ENCODE measurements around the gene ANTXR1. TPM values are rescaled to one million over a fixed set of nuclear protein-coding genes. Genes with fewer than 3 reads are reported as not detected.

The ANTXR1 gene
- polyA plus RNA-seq, 1 of the 3 experiments (the other 2 are of a cell fraction): 114 TPM

- Histone ChIP-seq H3K79me2 (ENCODE audit: insufficient read depth) (no peaks in the 10 kb centered on the region), H3K9me2 (no peaks in the 10 kb centered on the region), H3K9ac (peak overlapping the region; percentile 75), H2AFZ (ENCODE audit: low read depth) (no peak overlapping the region), H3K4me1 (ENCODE audit: control insufficient read depth in 1 of 2, insufficient read depth in 2 of 2, low read depth in 1 of 2, low read length in 1 of 2) (peaks cover 2 to 27% of the 10 kb centered on the region in 2 experiments), H3K4me2 (peak overlapping the region; percentile 53; the same call in 1 of the 2 replicates), H3K36me3 (replicated peaks in 1 of 2; ENCODE audit: control insufficient read depth in 1 of 2, insufficient read depth in 2 of 2, low read length in 1 of 2) (peaks cover 0 to 5% of the 10 kb centered on the region in 2 experiments), H3K9me3 (no peaks in the 10 kb centered on the region), H3K4me3 (ENCODE audit: low read depth in 2 of 2, low read length in 1 of 2) (no peak overlapping the region; a peak in 1 of 4 replicates), H3F3A (replicated peaks; ENCODE audit: insufficient read depth) (peaks cover 43% of the 10 kb centered on the region), H3K27me3 (ENCODE audit: insufficient read depth) (no peaks in the 10 kb centered on the region), H4K20me1 (ENCODE audit: insufficient read depth) (no peaks in the 10 kb centered on the region), H3K27ac (ENCODE audit: low read depth in 2 of 2, low read length in 1 of 2) (peak overlapping the region; percentile 92 to 99; a peak in 3 of 4 replicates)
- POLR2A ChIA-PET: no interaction called here
- WGBS (ENCODE audit: low lambda C conversion rate): 7% methylated on average over 8 of the region's 8 CpGs
- DNase-seq: no peak
- CTCF ChIA-PET: no interaction called here
- TF ChIP-seq, protein P1, sequence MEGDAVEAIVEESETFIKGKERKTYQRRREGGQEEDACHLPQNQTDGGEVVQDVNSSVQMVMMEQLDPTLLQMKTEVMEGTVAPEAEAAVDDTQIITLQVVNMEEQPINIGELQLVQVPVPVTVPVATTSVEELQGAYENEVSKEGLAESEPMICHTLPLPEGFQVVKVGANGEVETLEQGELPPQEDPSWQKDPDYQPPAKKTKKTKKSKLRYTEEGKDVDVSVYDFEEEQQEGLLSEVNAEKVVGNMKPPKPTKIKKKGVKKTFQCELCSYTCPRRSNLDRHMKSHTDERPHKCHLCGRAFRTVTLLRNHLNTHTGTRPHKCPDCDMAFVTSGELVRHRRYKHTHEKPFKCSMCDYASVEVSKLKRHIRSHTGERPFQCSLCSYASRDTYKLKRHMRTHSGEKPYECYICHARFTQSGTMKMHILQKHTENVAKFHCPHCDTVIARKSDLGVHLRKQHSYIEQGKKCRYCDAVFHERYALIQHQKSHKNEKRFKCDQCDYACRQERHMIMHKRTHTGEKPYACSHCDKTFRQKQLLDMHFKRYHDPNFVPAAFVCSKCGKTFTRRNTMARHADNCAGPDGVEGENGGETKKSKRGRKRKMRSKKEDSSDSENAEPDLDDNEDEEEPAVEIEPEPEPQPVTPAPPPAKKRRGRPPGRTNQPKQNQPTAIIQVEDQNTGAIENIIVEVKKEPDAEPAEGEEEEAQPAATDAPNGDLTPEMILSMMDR (IDR thresholded peaks at IDR 0.05): no peak
- TF ChIP-seq NRF1 (IDR thresholded peaks at IDR 0.05; ENCODE audit: low read depth, low read length) (0 out of 2 replicates have a peak, but pooled peaks have one; percentile 12), TEAD4 (IDR thresholded peaks at IDR 0.05; ENCODE audit: borderline replicate concordance, insufficient read depth) (peak; percentile 99), CHD2 (IDR thresholded peaks at IDR 0.05; ENCODE audit: low read length, partially characterized antibody) (no peak), JUND (IDR thresholded peaks at IDR 0.05) (peak; percentile 99), RFX5 (IDR thresholded peaks at IDR 0.05; ENCODE audit: low read length) (no peak), MEF2A (IDR thresholded peaks at IDR 0.05; ENCODE audit: borderline replicate concordance, low read depth) (peak; percentile 87), REST (IDR thresholded peaks at IDR 0.05; ENCODE audit: low read depth, low read length) (peak; percentile 77), TAF1 (IDR thresholded peaks at IDR 0.05; ENCODE audit: borderline replicate concordance, low read depth, low read length) (peak; percentile 7; the same call in 1 of the 2 replicates), RCOR1 (IDR thresholded peaks at IDR 0.05; ENCODE audit: low read length) (no peak), SMC3 (IDR thresholded peaks at IDR 0.05; ENCODE audit: low read depth, low read length) (no peak), ELF1 (IDR thresholded peaks at IDR 0.05) (no peak; the same call in 1 of the 2 replicates), EP300 (IDR thresholded peaks at IDR 0.05; ENCODE audit: borderline replicate concordance in 1 of 2, low read depth in 1 of 2, low read length in 1 of 2) (peak; percentile 45 to 100; a peak in 3 of 4 replicates), RXRA (IDR thresholded peaks at IDR 0.05; ENCODE audit: borderline replicate concordance, low read depth) (peak; percentile 98), NFIC (IDR thresholded peaks at IDR 0.05; ENCODE audit: borderline replicate concordance) (peak; percentile 100), FOSL2 (IDR thresholded peaks at IDR 0.05; ENCODE audit: borderline replicate concordance, low read depth) (peak; percentile 98), FOXM1 (IDR thresholded peaks at IDR 0.05; ENCODE audit: low read depth) (peak; percentile 98), SIN3A (IDR thresholded peaks at IDR 0.05; ENCODE audit: borderline replicate concordance, low read depth, low read length) (peak; percentile 93), YY1 (IDR thresholded peaks at IDR 0.05; ENCODE audit: low read depth) (no peak), TCF12 (IDR thresholded peaks at IDR 0.05) (peak; percentile 99), GATA2 (CRISPR knock-in tag; IDR thresholded peaks at IDR 0.05) (no peak), GABPA (IDR thresholded peaks at IDR 0.05; ENCODE audit: low read depth) (peak; percentile 49; the same call in 1 of the 2 replicates)
- TF ChIP-seq, protein P2, sequence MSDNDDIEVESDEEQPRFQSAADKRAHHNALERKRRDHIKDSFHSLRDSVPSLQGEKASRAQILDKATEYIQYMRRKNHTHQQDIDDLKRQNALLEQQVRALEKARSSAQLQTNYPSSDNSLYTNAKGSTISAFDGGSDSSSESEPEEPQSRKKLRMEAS (IDR thresholded peaks at IDR 0.05; ENCODE audit: low read depth): peak; percentile 74
- TF ChIP-seq, protein P3, sequence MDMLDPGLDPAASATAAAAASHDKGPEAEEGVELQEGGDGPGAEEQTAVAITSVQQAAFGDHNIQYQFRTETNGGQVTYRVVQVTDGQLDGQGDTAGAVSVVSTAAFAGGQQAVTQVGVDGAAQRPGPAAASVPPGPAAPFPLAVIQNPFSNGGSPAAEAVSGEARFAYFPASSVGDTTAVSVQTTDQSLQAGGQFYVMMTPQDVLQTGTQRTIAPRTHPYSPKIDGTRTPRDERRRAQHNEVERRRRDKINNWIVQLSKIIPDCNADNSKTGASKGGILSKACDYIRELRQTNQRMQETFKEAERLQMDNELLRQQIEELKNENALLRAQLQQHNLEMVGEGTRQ (IDR thresholded peaks at IDR 0.05; ENCODE audit: borderline replicate concordance, low read depth, low read length): no peak
- TF ChIP-seq, protein P4, sequence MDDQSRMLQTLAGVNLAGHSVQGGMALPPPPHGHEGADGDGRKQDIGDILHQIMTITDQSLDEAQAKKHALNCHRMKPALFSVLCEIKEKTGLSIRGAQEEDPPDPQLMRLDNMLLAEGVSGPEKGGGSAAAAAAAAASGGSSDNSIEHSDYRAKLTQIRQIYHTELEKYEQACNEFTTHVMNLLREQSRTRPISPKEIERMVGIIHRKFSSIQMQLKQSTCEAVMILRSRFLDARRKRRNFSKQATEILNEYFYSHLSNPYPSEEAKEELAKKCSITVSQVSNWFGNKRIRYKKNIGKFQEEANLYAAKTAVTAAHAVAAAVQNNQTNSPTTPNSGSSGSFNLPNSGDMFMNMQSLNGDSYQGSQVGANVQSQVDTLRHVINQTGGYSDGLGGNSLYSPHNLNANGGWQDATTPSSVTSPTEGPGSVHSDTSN (IDR thresholded peaks at IDR 0.05): peak; percentile 99
- TF ChIP-seq, protein P5, sequence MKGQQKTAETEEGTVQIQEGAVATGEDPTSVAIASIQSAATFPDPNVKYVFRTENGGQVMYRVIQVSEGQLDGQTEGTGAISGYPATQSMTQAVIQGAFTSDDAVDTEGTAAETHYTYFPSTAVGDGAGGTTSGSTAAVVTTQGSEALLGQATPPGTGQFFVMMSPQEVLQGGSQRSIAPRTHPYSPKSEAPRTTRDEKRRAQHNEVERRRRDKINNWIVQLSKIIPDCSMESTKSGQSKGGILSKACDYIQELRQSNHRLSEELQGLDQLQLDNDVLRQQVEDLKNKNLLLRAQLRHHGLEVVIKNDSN (IDR thresholded peaks at IDR 0.05; ENCODE audit: borderline replicate concordance, low read depth): no peak; the same call in 1 of the 2 replicates
Observed at GRCh38 chr2:69253611-69254301, 240.8 kb downstream of the ANTXR1 start.

All from SK-N-SH (cell line).